ENCODE measurements around the gene DYNLRB1.
"Not testable (repeated sequence)": the region's sequence is repeated elsewhere in the genome, so short reads cannot be mapped to it uniquely, and the experiment has no call there.

DYNLRB1 gene

DNA sequence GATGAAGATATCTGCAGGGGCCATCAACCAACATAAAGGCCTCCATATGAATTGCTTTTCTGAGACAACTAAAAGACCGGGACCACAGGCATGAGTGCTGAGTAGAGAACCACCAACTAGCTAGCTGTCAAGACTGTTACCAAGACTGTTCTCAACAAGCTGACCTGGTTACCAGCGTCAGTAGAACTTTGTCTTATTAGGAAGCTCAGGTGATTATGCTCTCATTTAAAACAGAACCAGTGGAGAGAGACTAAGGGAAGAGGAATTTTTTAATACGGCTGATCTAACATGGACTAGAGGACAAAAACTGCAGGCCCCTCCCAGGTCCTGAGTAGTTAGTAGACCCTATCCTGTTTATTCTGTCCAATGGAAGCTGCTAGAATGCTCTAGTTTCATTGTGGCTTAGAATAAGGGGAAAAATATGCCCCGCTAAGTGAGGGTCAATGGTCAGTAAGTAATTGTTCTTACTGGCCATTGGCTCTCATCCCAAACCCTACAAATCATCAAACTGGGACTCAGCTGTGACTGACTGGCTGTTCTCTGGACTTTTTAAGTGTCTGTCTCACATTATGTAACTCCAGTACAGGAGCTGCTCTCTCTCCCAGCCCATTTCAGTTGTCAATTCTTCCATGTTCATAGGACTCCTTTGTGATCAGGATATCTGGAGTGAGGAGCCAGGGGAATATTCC lies 3.8 kb upstream of the DYNLRB1 start:
- no peak for DNase-seq (ENCODE audit: low read depth in 3 of 3)

DNA sequence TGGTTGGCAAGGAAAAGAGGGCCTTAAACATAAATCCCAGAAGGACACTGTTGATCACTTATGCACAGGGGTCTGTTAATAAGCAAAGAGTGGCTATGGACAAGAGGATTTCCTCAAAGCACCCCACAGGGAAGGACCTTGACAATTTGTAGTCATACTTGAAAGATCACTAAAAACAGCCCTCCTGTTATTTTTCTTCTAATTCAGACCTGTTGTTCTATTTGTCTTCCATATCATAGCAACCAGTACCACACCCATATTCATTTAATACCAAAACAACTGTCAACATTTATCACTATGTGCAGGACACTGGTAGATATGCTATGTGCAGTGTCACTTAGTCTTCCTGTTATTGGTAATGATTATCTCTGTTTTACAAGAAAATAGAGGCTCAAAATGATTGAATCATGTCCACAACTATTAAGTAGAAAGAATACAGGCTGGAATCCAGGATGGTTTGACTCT lies 3.2 kb upstream of the DYNLRB1 start:
- DNase-seq (ENCODE audit: low read depth in 3 of 3), result no peak

DNA sequence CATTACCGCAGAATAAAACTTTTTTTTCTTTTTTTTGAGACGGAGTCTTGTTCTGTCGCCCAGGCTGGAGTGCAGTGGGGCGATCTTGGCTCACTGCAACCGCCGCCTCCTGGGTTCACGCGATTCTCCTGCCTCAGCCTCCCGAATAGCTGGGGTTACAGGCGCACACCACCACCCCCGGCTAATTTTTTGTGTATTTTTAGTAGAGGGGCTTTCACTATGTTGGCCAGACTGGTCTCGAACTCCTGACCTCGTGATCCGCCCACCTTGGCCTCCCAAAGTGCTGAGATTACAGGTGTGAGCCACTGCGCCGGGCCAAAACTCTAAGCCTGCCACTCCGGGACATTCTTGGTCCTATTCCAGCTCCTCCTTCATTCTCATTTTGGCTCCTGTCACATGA lies 2.2 kb upstream of the DYNLRB1 start:
- DNase-seq (ENCODE audit: low read depth in 3 of 3), result not testable (repeated sequence)

DNA sequence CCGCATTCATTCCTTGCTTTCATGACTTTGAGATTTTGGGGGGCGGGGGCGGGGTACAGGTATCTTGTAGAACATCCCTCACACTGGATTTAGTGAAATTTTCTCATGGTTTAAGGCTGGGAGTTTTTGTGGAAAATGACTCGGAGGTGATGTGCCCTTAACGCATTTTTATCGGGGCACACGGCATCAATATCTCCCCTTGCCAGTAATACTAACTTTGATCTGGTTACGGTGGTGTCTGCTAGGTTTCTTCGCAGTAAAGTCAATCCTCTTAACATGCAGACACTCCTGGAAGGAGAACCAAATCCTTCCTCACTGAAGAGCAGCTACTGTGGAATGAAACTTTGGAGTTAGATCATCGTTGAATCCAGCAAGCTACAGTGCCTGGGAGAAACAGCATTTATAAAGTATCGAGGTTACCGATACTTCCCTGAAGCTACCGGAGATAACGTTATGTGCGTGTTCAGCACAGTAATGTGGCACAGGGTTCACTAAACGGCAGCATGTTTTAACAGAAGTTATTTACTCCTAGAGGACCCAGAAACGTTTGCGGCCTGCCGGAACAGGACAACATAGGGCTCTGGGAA lies 1.2 kb upstream of the DYNLRB1 start:
- DNase-seq (ENCODE audit: low read depth in 3 of 3), result no peak

DNA sequence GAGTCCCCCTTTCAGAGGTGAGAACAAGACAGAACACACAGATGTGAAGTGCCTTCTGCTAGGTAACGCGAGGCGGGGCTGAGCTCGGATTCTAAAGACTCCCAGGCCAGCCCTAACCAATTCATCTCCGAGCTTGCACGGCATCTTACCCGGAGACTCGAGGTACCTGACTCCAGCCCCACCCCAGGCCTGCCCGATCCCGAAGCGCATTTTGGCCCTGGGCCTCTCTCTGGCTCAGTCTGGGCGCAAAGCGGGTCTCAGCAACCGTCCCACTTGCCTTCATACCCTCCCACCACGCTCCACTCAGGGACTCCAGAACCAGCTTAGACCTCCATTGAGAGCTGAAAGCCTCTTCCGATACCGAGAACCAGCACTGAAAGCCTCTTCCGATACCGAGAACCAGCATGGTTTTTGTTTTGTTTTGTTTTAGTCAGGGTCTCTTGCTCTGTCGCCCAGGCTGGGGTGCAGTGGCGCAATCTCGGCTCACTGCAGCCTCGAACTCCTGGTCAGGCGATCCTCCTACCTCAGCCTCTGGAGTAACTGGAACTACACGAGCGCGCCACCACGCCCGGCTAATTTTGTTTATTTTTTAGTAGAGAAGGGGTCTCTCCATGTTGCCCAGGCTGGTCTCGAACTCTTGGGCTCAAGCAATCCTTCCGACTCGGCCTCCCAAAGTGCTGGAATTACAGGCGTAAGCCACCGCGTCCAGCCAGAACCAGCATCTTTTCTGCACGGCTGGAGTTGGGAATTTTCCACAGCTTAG lies 557 bp upstream of the DYNLRB1 start:
- peak; percentile 36 to 56 (median 50) for DNase-seq (ENCODE audit: low read depth in 3 of 3)

DNA sequence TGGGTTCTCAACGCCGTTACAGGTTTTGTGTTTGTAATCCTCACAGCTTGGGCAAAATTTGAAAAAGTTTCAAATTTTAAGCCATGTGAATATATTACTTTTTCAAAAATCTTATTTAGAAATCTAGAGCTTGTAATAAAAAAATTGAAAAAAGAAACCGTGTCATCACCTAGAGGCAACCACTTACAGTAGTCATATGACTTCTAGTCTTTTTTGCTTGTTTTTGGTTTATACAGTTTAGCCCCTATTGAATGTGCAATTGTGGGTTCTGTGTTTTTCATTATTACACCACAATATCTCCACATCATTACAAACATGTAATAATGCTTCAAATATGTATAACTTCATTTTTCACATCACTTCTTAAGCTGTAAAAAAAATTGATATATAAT lies 888 bp downstream of the DYNLRB1 start:
- no peak for DNase-seq (ENCODE audit: low read depth in 3 of 3)

DNA sequence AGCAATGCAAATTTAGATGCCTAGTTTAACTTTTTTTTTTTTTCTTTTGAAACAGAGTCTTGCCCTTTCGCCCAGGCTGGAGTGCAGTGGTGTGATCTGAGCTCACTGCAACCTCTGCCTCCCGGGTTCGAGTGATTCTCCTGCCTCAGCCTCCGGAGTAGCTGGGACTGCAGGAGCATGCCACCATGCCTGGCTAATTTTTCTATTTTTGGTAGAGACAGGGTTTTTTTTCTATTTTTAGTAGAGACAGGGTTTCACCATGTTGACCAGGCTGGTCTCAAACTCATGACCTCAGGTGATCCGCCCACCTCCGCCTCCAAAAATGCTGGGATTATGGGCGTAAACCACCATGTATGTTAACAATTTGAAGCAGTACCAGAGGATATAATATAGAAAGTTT lies 2.6 kb downstream of the DYNLRB1 start:
- DNase-seq (ENCODE audit: low read depth in 3 of 3), result not testable (repeated sequence)

DNA sequence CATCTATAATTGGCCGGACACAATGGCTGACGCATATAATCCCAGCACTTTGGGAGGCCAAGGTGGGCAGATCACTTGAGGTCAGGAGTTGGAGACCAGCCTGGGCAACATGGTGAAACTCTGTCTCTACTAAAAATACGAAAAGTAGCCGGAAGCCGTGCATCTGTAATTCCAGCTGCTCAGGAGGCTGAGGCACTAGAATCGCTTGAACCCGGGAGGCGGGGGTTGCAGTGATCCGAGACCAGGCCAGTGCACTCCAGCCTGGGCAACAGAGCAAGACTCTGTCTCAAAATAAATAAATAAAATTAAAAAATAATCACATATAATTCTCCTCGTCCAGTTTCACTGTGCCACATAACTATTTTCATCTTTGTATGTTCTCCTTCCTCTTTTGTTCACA lies 3.6 kb downstream of the DYNLRB1 start:
- not testable (repeated sequence) for DNase-seq (ENCODE audit: low read depth in 3 of 3)

DNA sequence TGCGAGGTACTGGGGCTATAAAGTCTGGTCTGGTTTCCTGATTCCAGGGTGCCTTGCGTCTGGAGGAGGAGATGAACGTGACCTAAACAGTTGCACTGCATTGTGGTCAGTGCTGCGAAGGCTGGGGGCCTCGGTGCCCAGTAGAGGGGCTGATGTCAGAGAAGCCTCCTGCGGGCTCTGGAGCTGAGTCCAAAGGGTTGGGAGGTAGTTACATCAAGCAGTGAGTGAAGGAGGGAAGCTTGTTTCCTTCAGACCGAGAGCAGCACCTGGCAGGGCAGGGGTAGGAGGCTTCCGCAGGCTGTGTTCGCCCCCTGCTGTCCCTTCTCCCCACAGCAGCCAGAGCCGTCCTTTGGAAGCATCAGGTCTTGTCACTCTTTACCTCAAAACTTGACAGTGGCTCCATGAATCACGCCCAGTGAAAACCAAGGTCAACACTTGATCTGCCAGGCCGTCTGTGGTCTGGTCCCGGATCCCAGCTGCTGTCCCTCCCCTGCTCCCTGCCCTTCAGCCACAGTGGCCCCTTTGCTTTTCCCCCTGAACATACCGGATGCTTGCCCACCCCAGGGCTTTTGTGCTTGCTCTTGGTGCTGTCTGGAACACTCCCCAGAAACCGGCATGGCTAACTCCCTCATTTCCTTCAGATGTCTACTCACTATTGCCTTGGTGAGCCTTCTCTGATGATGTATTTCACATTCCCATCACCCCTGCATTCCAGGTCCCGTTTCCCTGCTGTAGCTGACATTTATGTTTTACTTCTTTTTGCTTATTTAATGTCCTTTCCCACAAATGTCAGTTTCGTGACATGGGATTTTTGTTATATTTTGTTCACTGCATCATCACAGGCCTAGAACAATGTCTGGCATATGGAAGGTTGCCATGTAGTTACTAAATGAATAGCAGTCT lies 7.0 kb downstream of the DYNLRB1 start:
- DNase-seq (ENCODE audit: low read depth in 3 of 3), result peak in 1 of 3 experiments; percentile 37

DNA sequence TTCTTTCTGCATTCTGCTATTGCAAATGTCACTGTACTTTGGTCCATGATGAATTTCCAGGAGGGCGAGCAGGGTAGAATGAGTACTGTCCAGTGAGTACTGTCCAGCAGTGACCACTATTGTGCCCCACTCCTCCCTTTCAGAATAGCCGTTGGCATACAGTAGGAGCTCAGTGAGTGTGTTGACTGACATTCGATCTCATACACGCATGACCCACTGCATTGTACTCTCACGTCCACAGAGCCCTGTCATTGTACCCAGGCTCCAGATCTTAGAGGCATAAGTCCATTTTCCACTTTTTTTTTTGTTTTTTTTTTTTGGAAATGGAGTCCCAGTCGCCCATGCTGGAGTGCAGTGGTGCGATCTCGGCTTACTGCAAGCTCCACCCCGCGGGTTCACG lies 8.2 kb downstream of the DYNLRB1 start:
- no peak for DNase-seq (ENCODE audit: low read depth in 3 of 3)

DNA sequence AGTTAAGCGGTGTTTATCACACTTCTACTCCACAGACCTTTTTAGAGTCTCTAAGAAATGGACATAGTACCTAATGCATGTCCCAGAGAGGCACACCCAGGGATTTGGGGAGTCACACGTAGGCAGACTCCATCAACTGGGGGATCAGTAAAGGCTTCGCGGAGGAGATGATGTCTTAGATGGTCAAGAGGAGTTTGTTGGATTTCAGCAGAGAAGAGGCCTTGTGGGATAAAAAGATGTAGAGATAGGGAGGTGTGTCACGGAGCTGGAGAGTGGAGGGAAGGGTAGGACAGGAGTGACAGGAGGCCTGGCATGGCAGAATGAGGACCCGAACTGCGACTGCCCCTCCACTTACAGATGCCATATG lies 9.1 kb downstream of the DYNLRB1 start:
- DNase-seq (ENCODE audit: low read depth in 3 of 3), result no peak

DNA sequence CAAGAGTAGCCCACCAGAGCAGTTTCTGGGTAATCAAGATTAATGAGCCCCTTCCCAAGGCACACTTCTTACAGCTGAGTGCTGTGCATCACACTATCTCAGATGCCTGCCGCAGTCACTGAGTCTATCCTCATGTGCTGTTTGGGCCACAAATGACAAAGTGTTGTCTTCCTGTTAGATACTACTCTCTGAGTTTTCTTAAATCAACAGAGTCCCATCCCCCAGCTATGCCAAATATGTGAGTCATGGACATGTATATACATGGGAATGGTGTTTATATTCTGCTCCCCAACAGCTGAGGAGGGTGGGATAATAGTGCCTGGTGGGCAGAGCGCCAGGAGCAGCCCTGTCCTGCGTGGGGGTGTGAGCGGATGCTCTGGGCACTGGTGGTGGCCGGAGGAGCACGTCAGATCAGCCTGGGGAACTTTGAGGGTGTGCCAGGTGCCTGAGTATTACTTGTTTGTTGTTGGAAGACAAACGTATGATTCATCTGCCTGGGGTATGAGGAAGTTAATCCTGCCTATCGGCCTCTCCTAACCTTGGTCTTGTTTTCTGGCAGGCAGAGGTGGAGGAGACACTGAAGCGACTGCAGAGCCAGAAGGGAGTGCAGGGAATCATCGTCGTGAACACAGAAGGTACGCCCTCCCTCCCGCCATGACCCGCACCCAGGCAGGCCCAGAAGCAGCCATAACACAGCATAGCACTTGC lies 9.6 kb downstream of the DYNLRB1 start:
- DNase-seq (ENCODE audit: low read depth in 3 of 3), result no peak

DNA sequence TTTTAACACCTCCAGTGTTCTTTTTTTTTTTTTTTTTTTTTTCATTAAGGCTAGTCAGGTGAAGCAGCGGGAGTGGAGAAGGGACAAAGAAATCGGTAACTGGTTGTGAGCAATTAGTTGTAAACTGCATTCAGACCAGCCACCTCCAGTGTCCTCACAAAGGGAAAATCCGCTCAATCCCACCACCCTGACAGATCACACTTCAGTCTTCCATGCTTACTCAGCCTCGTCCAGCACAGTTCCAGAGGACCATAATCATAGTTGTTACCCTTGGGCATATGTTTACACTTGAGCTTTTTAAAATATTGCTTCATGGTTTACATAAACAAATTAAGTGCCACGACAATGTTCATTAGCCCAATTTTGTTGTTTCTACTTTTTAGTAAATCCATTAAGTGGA lies 10.2 kb downstream of the DYNLRB1 start:
- no peak for DNase-seq (ENCODE audit: low read depth in 3 of 3)

DNA sequence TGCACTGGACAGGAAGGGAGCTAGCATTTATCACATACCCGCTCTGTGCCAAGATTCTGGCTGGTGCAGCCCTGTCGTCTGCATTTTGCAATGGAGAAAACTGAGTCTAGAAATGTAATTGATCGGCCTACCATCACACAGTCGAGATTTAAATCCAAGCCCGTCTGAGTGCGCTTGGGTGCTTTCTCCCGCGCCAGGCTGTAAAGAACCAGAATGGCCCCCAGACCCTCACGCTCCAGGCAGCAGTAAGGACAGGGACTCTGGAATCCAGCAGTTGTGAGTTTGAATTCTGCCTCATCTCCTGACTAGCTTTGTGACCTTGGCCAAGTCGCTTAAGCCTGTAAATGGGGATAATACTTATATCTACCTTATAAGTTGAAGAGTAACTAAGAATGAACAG lies 10.8 kb downstream of the DYNLRB1 start:
- DNase-seq (ENCODE audit: low read depth in 3 of 3), result no peak

DNA sequence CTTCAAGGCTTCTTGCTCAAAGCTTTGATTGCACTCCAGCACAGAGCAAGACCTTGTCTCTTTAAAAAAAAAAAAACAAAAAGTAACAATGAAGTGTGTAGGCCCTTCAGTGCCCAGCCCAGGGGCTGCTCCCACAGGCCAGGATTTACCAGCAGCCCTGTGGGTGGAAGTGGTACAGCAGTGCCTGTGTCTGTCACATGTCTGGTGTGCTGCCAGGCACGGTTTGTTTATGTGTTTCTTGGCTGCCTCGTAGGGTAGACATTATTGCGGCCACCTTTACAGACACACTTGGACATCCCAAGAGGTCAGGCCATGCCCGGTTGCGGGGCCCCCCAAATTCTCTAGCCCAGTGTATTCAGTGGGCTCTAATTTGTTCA lies 12.7 kb downstream of the DYNLRB1 start:
- DNase-seq (ENCODE audit: low read depth in 3 of 3), result no peak

DNA sequence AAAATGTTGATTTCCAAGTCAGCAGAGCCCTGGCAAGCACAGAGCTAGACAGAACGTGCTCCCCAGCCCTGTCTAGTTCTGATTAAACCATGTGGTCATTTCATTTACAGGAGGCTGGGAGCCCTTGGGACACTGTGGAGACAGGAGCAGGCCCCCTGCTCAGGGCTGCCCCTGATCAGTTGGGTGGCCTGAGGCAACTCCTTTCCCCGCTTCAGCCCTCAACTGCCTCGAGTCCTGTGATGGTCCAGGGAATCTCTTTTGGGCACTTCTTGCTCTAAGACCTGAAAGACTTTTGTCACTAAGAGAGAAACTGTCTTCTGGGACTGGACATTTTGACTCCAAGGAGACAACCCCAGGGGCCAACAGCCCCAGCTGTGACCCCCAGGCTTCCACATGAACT lies 13.5 kb downstream of the DYNLRB1 start:
- no peak for DNase-seq (ENCODE audit: low read depth in 3 of 3)

DNA sequence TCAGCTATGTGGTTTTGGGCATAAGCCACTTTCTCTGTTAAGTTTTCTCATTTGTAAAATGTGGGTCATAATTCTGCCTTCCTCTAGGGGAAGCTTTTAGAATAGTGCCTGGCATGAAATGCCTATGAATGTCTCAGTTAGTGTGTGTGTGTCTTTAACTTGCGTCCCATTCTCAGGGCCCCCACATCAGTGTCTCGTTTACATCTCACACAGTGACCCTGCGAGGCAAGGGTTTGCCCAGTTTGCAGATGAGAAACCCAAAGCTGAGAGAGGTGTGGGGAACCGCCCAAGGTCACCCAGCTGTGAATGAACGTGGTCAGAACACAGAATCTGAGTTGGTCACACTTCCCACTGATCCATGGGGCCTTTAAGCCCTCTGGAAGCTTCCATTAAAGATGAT lies 14.1 kb downstream of the DYNLRB1 start:
- DNase-seq (ENCODE audit: low read depth in 3 of 3), result no peak

DNA sequence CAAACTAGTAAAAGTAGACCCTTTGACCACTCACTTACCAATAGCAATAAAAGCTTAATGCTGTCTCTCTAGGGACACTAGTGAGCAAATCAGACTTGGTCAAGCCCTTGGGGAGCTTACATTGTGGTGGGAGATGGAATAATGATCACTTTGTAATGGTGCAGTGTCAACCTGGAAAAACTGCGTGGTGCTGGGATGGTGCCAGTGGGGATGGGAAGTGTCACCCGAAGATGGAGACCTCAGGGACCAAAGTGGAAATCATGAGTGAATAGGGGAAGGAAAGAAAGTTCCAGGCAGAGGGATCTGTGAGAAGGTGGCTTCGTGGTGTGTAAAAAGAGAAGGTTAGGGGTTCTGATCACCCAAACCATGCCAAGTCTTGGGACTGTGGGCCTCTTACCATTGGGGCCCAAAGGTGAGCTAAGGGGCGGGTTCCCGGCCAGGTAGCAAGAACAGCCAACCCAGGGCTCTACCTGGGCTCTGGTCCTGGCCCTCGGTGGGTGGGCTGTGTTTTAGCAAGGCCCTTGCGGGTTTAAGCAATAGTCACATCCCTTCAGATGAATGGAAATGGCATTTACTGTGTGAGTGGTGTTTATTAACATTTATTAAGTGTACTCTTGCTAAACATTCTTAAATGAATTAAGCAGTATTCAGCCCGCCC lies 15.5 kb downstream of the DYNLRB1 start:
- DNase-seq (ENCODE audit: low read depth in 3 of 3), result no peak

DNA sequence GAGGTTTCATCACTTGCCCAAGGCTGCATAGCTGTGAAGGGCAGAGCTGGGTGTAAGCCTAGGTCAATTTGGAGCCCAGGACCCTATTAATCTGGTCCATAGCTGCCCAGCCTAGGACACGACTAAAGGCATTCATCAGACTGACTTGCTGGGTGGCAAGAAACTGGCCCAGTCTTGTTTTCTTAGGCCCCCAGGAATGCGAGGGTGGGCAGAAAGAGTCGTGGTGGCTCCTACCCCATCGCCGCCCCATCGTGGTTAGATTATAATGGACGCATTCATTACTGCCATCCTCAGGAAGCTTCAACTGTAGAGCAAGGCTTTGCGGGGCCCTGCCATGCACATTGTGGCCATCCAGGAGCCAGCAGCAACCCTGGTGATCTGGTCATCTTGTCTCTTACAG lies 16.1 kb downstream of the DYNLRB1 start:
- no peak for DNase-seq (ENCODE audit: low read depth in 3 of 3)

DNA sequence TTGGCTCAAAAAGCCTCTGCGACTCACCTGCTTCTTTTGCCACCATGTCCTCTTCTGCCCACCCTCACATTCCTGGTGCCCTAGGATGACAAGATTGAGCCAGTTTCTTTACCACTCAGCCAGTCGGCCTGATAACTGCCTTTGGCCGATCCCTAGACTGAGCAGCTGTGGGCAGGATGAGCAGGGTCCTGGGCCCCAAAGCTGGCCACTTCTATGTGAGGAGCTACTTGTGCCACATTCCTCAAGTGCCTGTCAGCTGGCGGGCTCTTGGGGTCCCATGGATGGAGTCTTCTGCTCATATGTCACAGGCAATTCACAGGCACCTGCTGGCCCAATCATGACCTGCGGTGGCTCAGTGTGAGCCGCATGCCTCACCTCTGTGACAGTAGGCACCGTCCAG lies 16.5 kb downstream of the DYNLRB1 start:
- DNase-seq (ENCODE audit: low read depth in 3 of 3), result no peak

Data from stimulated activated CD4-positive, alpha-beta T cell treated with anti-CD3 and anti-CD28 coated beads, TNF-alpha, amount 100 ng/mL, for 4 hours (primary cell).